Stimulated activated CD4-positive, alpha-beta T cell treated with anti-CD3 and anti-CD28 coated beads, Interleukin-12 subunit alpha, Interleukin-12 subunit beta, amount 100 ng/mL, for 4 hours (primary cell): Measurements from ENCODE around the gene CDC45.

ENCODE experiments used
- DNase-seq: peaks from one replicate; pipeline ENCODE4 v3.0.0-alpha.2; 2020

The CDC45 gene

GRCh38 chr22:19448739-19449421 is 30.8 kb upstream of the CDC45 start:
- no peak for DNase-seq

DNA sequence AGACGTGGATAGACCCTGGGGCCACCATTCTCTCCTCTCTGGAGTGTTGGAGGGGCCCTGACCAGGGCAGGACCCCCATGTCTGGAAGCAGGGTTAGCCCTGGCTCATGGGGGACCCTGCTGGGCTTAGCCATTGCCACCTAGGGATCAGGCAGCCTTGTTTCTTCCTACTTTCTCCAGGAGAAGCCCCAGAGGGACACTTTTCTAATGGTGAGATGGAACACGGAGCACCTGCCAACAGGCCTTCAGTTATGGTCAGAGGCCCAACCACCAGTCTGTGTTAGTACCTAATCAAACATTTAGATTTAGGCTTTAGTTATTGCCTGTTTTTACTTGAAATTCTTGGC is 30.3 kb upstream of the CDC45 start:
- no peak for DNase-seq

GRCh38 chr22:19450363-19451175 is 29.2 kb upstream of the CDC45 start:
- no peak for DNase-seq

DNA sequence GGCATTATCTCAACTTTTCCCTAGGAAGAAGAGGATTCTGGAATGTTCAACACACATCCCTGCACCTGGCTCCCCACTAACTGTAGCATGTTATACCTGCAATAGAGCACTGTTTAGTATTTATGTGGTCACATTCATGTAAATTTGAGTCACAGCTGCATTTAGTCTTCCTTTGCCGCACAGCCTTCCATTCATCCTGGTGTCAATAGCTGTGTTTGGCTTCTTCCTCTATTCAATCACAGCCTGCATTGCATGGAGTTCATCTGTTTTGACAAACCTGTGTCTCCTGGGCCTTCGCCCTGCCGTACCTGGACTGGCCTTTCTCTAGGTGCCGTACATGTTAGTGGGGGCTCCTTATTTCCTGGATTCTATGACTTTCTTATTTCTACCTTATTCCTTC is 28.1 kb upstream of the CDC45 start:
- DNase-seq: no peak

GRCh38 chr22:19453718-19454117 is 26.0 kb upstream of the CDC45 start:
- no peak for DNase-seq

DNA sequence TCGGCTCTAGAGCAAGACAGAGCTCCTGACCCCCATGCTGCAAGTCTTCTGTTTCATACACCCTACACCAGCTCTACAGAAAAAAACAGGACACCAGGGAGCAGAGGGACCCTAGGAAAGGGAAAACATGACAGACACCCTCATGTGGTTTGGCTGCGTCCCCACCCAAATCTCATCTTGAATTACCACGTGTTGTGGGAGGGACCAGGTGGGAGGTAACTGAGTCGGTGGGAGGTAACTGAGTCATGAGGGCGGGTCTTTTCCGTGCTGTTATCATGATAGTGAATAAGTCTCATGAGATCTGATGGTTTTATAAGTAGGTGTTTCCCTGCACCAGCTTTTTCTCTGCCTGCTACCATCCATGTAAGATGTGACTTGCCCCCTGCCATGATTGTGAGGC is 25.6 kb upstream of the CDC45 start:
- no peak for DNase-seq

GRCh38 chr22:19455033-19455432 is 24.7 kb upstream of the CDC45 start:
- no peak for DNase-seq

- no peak for DNase-seq
Measured at GRCh38 chr22:19455585-19456370, 23.9 kb upstream of the CDC45 start.

DNA sequence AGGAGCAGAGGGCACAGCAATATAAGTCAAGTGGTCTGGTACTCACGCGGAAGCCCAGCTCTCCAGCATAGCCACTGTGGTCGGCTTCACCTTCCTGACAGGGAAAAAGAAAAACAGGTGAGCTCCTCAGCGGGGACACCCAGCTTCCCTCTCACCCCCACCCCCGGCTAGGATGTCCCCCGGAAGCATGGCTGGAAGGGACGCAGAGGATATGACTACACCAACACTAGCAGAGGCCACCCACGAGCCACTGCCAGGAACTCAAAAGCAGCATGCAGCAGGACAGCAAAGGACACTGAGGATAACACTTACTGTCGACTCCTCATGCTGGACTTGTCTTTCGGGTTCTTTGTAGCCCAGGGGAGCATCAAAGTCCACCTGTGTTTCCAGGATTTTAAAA is 23.2 kb upstream of the CDC45 start:
- DNase-seq: no peak

GRCh38 chr22:19457828-19458428 is 21.8 kb upstream of the CDC45 start:
- no peak for DNase-seq

GRCh38 chr22:19460036-19460435 is 19.7 kb upstream of the CDC45 start:
- DNase-seq: no peak

DNA sequence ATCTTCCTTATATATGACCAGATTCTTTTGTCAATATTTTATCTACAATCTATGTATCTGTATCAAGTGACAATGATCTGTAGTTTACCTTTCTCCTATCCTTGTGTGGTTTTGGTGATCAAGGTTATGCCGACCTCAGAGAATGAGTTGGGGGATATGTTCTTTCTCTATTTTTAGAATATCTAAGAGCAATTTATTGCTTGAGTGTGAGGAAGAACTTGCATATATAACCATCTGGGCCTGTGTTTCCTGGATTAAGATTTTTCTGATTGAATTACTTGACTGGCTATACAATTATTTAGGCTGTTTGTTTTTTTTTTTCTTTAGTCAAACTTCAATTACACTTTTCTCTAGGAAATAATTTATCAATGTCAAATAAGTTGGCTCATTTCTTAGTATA is 18.2 kb upstream of the CDC45 start:
- no peak for DNase-seq

DNA sequence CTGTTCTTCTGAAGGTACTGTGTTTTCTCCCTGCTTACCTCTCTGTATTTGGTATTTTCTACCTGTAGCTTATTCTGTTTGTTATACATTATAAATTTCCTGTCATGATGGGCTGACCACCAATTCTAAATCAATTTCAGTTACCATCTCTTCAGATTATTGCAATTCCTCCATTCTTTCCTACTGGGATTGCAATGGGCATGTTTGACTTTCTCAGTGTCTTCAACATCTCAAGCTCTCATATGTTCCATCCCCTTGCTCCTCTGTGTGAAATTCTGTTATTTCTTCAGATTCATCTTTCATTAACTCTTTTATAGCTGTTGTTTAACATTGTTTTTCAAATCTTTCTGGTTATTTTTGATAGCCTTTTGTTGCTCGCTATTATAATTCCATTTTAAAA is 16.7 kb upstream of the CDC45 start:
- DNase-seq: no peak

DNA sequence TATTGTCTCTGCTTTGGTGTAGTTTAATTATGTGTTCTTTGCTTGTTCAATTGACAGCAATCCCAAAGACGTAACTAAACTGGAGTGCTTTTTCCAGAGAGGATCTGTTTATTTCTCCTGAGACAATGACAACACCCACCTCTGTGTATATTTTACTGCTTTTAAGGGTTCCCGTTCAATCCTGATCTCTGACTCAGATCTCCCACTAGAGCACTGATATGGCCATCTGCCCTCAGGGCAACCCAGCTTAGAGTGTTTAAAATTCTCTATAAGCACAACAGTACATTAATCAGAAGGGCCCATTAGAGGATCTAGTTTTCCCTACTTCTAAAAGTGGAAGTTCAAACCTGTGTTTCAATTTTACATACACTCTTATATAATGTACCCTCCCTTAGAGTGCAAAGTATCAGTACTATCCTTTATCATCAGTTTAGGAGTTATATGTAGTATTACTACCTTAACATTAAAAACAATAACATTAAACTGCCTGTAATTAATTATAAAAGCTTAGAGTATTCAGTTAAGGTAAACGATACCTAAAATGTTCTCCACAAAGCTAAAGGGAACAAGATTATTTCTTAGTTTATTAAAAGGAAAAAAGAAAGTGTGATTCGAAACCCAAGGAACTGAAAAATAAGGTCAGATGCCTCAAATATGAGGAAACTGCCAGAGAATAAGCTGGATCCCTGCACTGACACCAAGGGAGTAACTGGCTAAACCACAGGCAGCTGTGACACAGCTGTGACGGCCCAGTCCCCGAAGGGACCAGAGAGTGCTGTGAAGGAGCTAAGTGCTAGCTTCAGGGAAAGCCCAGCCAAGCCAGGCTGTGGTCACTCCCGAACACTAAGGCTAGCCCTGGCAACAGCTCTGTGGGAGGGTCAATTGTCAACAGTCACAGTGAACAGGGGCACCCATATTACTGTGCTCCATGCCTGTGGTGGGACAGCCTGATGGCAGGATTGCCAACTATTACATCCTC is 15.9 kb upstream of the CDC45 start:
- no peak for DNase-seq

DNA sequence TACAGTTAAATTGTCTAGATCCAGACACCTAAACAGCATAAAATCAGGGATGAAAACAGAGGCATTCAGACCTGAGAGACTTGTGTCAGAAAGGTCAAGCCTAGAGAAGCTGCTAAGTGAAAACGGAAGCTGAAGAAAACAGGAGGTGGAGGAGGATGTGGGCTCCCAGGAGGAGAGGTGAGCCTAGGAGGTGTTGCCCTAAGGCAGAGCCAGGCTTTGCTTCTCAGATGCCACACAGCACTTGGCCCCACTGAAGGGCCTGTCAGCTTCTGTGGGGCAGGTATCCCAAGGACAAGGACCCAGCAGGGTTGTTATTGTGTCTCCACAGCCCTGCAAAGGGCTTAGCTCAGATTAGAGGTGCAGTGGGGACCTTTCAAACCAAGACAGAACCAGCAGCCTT is 15.2 kb upstream of the CDC45 start:
- DNase-seq: no peak

DNA sequence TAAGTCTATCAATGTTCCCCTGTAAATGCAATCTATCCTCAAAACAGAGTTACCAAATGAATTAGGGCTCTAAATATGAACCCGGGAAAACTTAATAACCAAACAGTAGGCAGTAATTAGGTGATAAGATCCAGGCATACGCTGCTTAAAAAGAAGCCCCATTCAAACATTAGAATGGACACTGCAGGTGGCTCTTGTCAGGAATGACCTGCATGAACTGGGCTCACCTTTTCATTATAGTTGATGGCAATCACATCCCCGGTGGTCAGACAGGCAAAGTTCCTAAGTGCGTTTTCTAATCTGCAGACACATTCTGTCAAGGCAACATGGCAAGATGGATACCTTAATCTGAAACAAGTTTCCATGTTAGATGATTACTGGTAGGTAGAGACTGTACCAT is 14.7 kb upstream of the CDC45 start:
- DNase-seq: no peak

GRCh38 chr22:19466126-19466716 is 13.5 kb upstream of the CDC45 start:
- no peak for DNase-seq

GRCh38 chr22:19466848-19467752 is 12.6 kb upstream of the CDC45 start:
- DNase-seq: no peak

GRCh38 chr22:19467912-19468311 is 11.8 kb upstream of the CDC45 start:
- DNase-seq: no peak

DNA sequence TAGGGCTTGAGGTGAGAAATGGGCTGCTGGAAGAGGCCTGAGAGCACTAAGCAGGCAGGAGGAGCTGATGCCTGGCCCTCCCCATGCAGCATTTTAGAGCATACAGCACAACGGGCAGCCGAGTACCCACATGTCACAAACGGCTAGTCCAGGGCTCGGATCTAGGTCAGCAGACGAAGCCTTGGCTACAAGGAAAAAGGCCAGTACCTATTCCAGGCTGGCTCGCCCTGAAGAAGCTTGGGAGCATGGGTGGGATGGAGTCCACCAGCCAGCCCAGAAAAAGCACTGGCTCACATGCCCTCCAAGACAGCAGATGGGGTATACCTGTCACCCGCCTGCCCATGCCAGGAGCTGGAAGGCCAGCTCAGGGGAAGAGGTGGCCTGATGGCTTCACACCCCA is 10.3 kb upstream of the CDC45 start:
- DNase-seq: no peak

- DNase-seq: no peak
Measured at GRCh38 chr22:19470010-19470409, 9.7 kb upstream of the CDC45 start.
